HG03175 (cell line): ENCODE measurements around the gene TNK2.

Experiments used
- ATAC-seq: cut with Tn5 transposase; IDR thresholded peaks from one replicate; pipeline ENCODE4 v1.9.1; 2021; ENCODE audit warnings: mild to moderate bottlenecking, moderate library complexity; ENCODE audit not compliant: unreplicated experiment

Gene TNK2

GRCh38 chr3:195900436-195901355 lies 7.7 kb downstream of the TNK2 start:
- ATAC-seq = peak; percentile 46

GRCh38 chr3:195899701-195900435 lies 8.5 kb downstream of the TNK2 start:
- no peak for ATAC-seq

GRCh38 chr3:195897853-195898415 lies 10.4 kb downstream of the TNK2 start:
- ATAC-seq = no peak

- no peak for ATAC-seq
Observed at GRCh38 chr3:195897081-195897852, 11.1 kb downstream of the TNK2 start.

GRCh38 chr3:195896361-195897080 lies 11.8 kb downstream of the TNK2 start:
- no peak for ATAC-seq

GRCh38 chr3:195895861-195896360 lies 12.4 kb downstream of the TNK2 start:
- peak; percentile 51 for ATAC-seq

- peak; percentile 61 for ATAC-seq
Observed at GRCh38 chr3:195895078-195895860, 13.1 kb downstream of the TNK2 start.

- ATAC-seq = no peak
Observed at GRCh38 chr3:195893916-195894465, 14.4 kb downstream of the TNK2 start.

- ATAC-seq = no peak
Observed at GRCh38 chr3:195893516-195893915, 14.8 kb downstream of the TNK2 start.

GRCh38 chr3:195893044-195893395 lies 15.3 kb downstream of the TNK2 start:
- ATAC-seq = no peak

- ATAC-seq = no peak
Observed at GRCh38 chr3:195892105-195893043, 16.0 kb downstream of the TNK2 start.

- no peak for ATAC-seq
Observed at GRCh38 chr3:195891431-195892104, 16.8 kb downstream of the TNK2 start.

GRCh38 chr3:195889870-195890295 lies 18.5 kb downstream of the TNK2 start:
- ATAC-seq = no peak

GRCh38 chr3:195888981-195889869 lies 19.1 kb downstream of the TNK2 start:
- no peak for ATAC-seq

GRCh38 chr3:195888311-195888761 lies 20.0 kb downstream of the TNK2 start:
- no peak for ATAC-seq

- ATAC-seq = no peak
Observed at GRCh38 chr3:195887670-195888069, 20.7 kb downstream of the TNK2 start.
